GM18498 (cell line): ENCODE results near the gene FAM83F.

Source experiments
- ATAC-seq: cut with Tn5 transposase; IDR thresholded peaks from one replicate; pipeline ENCODE4 v1.9.1; 2021; ENCODE audit warnings: mild to moderate bottlenecking, moderate library complexity; ENCODE audit not compliant: unreplicated experiment

Gene FAM83F

GRCh38 chr22:39965748-39966147, 29.0 kb upstream of the FAM83F start:
- no peak for ATAC-seq

- no peak for ATAC-seq
Observed at GRCh38 chr22:39966470-39966869, 28.3 kb upstream of the FAM83F start.

GRCh38 chr22:39967103-39967829, 27.5 kb upstream of the FAM83F start:
- ATAC-seq, result no peak

GRCh38 chr22:39967996-39968972, 26.5 kb upstream of the FAM83F start:
- ATAC-seq, result no peak

GRCh38 chr22:39970742-39971141, 24.0 kb upstream of the FAM83F start:
- no peak for ATAC-seq

GRCh38 chr22:39972641-39973040, 22.1 kb upstream of the FAM83F start:
- no peak for ATAC-seq

GRCh38 chr22:39973656-39974055, 21.1 kb upstream of the FAM83F start:
- no peak for ATAC-seq

GRCh38 chr22:39974065-39974464, 20.7 kb upstream of the FAM83F start:
- no peak for ATAC-seq

- ATAC-seq, result no peak
Observed at GRCh38 chr22:39979048-39979447, 15.7 kb upstream of the FAM83F start.

GRCh38 chr22:39979458-39979857, 15.3 kb upstream of the FAM83F start:
- no peak for ATAC-seq

GRCh38 chr22:39980596-39980995, 14.2 kb upstream of the FAM83F start:
- no peak for ATAC-seq

GRCh38 chr22:39983346-39983745, 11.4 kb upstream of the FAM83F start:
- no peak for ATAC-seq

- no peak for ATAC-seq
Observed at GRCh38 chr22:39984006-39984405, 10.7 kb upstream of the FAM83F start.

- ATAC-seq, result no peak
Observed at GRCh38 chr22:39984746-39985145, 10.0 kb upstream of the FAM83F start.

GRCh38 chr22:39985383-39986035, 9.2 kb upstream of the FAM83F start:
- ATAC-seq, result no peak

- ATAC-seq, result no peak
Observed at GRCh38 chr22:39988386-39989114, 6.2 kb upstream of the FAM83F start.

GRCh38 chr22:39989633-39990032, 5.1 kb upstream of the FAM83F start:
- ATAC-seq, result no peak

GRCh38 chr22:39990686-39991085, 4.1 kb upstream of the FAM83F start:
- no peak for ATAC-seq

- no peak for ATAC-seq
Observed at GRCh38 chr22:39991159-39991860, 3.4 kb upstream of the FAM83F start.
